GM23248 (cell line): ENCODE measurements around the gene STOM.

Source experiments
- EZH2 ChIP-seq: fragments of 200-600 bp; sonication (generic); IDR thresholded peaks from 2 replicates; pipeline ENCODE4 v1.6.1; 2018; ENCODE audit warnings: antibody characterized with exemption, mild to moderate bottlenecking; ENCODE audit not compliant: insufficient read depth, poor library complexity, severe bottlenecking
- EZH2phosphoT487 ChIP-seq: fragments of 200-600 bp; sonication (generic); IDR thresholded peaks from 2 replicates; pipeline ENCODE4 v1.6.1; 2018; ENCODE audit warnings: antibody characterized with exemption, moderate library complexity, mild to moderate bottlenecking, low read depth; ENCODE audit not compliant: insufficient read depth

GRCh38 chr9:121368138-121368522 lies 1.9 kb downstream of the STOM start:
- TF ChIP-seq EZH2 (no peak), EZH2phosphoT487 (no peak)
